Medulla oblongata (tissue), 1 donor: Measurements from ENCODE around the gene USP8.
"Not testable (repeated sequence)": the region's sequence is repeated elsewhere in the genome, so short reads cannot be mapped to it uniquely, and the experiment has no call there.

ENCODE experiments used
- DNase-seq: peaks from one replicate; pipeline ENCODE4 v3.0.0-alpha.2; 2015; ENCODE audit errors: extremely low spot score

The USP8 gene

DNA sequence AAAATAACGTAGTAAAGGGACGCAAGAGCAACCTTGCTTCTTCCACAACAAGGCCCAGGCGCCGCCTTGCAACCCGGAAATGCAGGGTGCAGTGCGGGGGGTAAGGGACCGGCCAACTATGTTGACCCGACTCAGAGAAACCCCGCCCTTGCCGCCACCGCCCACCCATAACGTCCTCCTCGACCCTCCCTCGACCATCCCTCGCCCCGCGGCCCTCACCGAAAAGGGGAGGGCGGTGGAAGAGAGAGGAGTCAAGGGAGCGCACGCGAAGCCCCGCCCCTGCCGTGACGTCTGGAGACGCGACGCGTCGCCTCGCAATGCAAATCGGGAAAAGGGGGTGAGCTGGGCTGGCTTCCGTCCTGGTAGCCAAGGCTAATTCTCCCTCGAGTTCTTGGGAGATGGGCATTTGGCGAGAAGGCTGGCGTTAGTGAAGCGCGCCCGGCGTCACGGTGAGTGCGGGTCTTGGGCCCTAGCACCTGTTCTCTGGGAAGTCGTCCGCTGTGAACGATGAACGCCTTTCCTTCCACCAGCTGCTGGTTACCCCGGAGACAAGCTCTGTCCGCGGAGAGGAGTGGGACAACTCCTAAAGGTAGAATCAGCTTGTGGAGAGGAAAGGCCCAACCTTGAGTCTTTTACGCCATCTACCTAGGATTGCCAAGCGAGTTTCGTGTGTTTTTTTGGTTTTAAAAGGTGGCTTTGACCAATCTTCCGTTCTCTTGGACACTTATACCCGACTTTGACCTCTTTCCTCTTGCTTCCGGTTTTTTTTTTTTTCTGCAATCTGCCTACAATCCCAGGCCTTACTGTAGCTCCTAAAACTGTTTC, at the start of gene USP8:
Gene USP8, plus strand, starts transcription at position 340 of the 825 bp plus-strand sequence. CDS start 14,669 bp downstream, outside the sequence.
- peak; percentile 99 for DNase-seq

DNA sequence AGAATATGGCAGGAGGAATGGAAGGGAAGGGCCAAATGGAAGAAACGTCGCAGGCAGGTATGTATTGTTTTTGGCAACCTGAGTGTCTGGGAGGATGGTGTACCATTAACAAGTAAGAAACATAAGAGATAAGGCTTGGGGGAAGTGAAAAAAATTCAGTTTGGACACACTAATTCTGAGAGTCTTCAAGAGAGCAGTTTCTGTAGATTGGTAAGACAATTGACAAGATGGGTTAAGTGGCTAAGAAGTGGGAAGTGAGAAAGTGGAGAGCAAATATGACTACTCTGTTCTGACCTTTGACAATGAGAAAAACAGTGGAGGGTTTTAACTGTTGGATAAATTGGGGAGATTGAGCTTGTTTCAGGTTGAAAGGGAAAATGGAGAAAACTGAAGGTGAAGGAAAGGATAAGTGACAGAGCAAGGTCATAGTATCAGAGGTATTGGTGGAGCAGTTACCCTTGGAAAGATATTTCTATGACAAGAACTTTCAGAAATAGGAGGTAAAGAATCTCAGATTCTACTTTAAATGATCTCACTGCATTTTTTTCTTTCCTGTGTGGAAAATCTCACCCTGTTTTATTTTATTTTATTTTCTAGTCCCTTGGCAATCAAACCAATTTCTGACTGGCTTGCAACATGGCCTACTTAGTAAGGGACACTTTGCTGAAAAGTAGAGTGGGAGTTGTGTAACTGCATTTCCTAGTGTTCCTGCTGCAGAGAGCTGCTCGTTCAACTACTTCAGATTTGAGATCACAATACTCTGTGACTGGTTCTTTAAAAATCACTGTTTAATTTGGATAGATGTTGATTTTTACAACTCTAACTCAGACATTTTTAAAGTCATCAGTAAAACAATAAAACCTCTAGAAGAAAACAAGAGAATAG, 46.1 kb upstream of the USP8 start:
- no peak for DNase-seq

DNA sequence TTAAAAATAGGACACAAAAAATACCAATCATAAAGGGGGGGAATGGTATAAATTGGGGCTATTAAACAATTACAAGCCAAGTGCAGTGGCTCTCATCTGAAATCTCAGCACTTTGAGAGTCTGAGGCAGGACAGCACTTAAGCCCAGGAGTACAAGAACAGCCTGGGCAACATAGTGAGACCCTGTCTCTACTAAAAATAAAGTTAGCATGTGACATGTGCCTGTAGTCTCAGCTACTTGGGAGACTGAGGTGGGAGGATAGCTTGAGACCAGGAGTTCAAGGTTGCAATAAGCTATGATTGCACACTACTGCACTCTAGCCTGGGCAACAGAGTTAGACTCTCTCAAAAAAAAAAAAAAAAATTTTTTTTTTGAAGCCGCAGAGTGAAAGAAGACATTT, 45.4 kb upstream of the USP8 start:
- DNase-seq = no peak

DNA sequence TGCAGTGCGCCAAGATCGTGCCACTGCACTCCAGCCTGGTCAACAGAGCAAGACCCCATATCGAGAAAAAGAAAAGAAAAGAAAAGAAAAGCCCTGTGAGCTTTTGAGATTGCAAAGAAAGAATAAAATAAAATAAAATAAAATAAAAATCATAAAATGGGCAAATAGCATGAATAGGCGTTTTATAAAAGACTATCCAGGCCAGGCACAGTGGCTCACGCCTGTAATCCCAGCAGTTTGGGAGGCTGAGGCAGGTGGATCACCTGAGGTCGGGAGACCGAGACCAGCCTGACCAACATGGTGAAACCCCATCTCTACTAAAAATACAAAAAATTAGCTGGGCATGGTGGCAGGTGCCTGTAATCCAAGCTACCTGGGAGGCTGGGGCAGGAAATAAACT, 44.8 kb upstream of the USP8 start:
- not testable (repeated sequence) for DNase-seq

DNA sequence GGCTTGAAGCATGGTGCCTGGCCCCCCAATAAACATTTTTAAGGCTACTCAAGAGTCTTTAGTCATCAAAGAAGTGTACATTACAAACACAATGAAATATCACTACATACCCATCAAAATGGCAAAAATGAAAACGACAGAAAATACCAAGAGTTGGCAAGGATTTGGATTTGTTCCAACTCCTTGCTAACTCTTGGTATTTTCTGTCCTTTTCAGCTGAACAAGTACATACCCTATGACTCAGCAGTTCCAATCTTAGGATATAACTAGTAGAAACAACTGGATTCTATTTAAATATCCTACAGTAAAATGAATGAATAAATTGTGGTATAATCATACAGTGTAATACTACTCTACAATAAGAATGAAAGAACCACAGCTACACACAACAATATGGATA, 44.1 kb upstream of the USP8 start:
- DNase-seq = no peak

DNA sequence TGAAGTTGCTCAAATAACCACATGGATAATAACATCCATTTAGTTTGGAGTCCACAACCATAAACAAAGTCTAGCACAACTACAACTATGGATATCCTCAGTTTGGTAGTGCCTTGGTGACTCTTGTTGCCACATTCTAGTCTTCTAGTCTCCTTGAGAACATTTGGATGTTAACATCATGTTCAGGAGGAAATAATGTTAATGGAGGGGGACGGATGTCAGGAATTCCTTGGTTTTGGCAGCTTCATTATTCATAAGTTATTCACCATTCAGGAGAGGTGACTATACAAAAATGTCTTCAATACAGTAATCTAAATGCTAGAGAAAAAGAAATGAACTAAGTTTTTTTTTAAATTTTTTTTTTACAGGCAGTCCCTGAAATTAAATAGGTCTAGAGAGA, 42.8 kb upstream of the USP8 start:
- no peak for DNase-seq

DNA sequence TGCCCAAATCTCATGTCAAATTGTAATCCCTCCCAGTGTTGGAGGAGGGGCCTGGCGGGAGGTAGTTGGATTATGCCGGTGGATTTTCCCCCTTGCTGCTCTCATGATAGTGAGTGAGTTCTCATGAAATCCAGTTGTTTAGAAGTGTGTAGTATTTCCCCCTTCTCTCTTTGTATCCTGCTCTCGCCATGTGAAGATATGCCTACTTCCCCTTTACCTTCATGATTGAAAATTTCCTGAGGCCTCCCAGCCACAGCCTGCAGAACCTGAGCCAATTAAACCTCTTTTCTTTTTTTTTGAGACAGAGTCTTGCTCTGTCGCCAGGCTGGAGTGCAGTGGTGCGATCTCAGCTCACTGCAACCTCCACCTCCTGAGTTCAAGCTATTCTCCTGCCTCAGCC, 41.8 kb upstream of the USP8 start:
- DNase-seq = not testable (repeated sequence)

DNA sequence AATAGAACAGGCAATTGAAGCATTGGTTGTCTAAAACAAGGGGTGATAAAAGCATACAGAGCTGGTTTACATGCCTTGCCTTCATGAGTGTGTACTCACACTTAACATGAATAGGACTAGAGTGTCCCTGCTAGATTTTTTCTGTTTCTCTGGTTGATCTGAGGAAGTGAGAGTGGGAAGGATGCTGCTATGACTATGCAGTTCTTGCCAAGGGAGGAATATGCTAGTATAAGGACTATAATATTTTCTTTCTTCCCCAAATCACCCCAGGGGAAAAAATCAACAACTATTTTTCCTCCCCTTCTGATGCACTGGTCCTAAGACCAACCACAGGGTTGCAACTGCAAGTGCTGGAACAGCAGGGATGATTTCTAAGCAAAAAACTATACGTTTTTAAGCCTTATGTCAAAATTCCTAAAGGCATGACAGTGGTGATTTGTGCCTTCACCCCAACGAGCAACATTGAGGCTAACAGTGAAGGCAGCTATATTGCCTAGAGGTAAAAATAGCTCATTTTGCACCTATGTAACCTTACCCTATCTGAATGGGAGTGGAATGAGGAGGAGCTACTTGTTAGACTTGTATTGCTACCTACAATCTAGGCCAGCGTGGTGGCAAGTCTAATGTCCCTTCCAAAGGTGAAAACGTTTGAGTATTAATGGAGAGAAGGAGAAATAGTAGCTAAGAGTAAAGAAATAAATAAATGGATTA, 33.5 kb upstream of the USP8 start:
- peak; percentile 13 for DNase-seq

DNA sequence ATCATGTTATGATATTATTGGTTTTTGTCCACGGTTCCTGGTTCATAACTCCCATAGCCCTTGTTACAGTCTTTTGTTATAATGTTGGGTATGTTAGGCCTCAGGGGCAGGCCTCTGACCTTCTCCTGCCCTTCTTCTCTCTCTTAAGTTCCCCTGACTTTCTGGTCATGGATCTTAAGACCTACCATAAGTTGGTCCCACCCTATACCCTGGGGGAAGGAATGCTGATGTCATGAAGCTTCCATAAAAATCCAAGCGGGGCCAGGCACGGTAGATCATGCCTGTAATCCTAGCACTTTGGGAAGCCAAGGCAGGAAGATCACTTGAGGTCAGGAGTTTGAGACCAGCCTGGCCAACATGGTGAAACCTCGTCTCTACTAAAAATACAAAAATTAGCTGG, 32.6 kb upstream of the USP8 start:
- not testable (repeated sequence) for DNase-seq

DNA sequence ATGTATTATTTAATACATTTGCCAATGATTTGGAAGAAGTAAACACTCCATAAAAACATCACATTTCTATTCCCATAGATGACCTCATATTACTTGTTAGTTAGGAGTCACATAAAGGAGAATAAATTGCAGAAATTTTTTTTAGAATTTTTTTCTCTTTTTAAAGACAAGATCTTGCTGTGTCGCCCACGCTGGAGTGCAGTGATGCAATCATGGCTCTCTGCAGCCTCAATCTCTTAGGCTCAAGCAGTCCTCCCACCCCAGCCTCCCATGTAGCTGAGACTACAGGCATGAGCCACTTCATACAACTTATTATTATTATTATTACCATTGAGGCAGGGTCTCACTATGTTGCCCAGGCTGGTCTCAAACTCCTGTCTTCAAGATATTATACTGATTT, 12.3 kb upstream of the USP8 start:
- DNase-seq = no peak

DNA sequence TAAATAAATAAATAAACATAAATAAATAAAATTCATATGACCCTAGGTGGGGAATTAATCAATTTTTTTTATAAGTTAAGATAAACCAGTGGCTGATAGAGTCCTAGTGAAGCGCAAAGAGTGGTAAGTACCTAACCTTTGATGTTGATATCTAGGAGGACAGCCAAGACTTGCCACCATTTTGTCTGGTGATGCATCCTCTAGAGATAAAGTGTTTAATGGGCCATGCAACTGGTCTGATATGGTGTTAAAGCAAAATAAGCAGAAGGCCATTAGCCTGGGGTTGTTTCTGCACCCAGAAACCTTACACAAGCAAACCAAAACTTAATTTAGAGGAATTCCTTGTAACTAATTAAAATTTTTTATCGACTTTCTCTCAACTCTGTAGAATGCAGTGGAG, 9.6 kb upstream of the USP8 start:
- DNase-seq = no peak

DNA sequence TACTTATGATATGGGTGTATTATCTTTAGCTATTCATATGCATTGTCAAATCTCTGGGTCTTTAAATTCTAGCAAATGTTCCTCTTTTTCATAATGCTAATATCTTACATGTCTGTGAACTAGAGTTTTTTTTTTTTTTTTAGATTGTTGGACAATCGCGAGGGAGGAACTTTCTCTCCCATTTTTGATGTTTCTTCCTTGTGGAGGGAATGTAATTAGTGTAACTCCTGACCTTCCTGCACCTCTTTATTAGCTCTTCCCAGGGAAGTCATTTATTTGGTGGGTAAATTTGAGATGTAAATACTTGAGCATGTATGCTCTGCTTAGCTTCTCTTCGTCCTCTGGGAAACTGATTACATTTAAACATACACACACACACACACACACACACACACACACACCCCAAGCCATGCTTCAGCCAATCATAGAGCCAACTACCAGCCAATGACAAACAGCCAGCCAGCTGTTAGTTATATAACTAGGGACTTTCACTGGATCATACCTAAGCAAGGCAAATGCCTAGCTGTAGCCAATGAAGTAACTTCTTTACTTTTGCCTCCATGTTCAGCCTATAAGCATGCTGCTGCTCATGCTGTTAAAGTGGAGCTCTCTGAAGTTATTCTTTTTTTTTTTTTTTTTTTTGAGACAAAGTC, 8.3 kb upstream of the USP8 start:
- DNase-seq = no peak

DNA sequence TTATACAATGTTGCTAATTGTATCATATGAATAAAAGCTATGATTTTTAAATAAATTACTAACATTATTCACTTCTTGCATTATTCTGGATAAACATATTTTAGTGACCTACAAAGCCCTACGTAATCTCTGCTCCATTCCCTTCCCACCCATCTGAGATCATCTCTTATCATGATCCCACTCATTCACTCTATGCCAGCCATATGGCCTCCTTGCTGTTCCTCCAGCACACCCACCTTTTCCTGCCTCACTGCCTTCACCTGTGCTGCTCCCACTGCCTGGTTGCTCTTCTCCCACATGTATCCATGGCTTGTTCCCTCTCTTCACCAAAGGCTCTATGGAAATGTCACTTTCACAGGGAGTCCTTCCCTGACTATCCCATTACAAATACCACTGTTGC, 7.3 kb upstream of the USP8 start:
- no peak for DNase-seq

DNA sequence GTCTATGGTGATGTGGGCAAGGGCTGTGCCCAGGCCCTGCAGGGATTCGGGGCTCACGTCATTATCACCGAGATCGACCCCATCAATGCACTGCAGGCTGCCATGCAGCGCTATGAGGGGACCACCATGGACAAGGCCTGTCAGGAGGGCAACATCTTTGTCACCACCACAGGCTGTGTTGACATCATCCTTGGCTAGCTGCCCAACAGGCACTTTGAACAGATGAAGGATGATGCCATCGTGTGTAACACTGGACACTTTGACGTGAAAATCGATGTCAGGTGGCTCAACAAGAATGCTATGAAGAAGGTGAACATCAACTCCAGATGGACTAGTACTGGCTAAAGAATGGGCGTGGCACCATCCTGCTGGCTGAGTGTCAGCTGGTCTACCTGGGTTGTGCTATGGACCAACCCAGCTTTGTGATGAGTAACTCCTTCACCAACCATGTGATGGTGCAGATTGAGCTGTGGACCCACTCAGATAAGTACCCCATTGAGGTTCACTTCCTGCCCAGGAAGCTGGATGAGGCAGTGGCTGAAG, 6.1 kb upstream of the USP8 start:
- no peak for DNase-seq

DNA sequence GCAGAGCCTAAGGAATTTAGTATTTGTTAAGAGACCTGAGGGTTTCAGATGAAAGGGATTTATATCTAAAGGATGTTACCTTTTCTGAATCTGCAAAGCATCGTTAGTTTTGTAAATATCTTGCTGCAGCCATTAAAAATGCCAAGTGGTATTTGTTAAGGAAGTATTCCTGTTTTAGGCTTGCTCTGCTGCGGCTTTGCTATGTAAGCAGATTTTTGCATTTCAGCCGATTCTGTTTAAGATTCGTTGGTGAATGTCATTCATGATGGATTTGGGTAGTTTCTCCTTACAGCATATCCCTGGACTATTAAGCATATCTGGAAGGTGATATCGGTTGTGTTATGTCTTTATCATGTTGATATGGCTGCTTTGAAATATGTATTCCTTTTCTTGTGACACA, 1.0 kb downstream of the USP8 start:
- no peak for DNase-seq

DNA sequence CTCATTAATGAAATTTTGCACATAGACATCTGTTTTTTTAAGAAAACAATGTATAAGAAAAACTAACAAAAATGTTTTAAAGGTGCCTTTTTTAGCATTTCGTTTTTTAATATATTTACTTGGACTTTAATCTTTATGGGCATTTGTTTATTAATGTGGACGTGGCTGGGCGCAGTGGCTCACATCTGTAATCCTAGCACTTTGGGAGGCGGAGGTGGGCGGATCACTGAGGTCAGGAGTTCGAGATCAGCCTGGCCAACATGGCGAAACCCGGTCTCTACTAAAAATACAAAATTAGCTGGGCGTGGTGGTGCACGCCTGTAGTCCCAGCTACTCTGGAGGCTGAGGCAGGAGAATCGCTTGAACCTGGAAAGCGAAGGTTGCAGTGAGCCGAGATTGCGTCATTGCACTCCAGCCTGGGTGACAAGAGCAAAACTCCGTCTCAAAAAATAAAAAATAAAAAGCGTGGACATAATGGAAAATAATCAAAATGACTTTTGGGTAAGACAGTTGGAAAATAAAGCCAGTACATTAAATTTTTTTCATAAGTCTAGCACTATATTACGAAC, 1.6 kb downstream of the USP8 start:
- DNase-seq = not testable (repeated sequence)

DNA sequence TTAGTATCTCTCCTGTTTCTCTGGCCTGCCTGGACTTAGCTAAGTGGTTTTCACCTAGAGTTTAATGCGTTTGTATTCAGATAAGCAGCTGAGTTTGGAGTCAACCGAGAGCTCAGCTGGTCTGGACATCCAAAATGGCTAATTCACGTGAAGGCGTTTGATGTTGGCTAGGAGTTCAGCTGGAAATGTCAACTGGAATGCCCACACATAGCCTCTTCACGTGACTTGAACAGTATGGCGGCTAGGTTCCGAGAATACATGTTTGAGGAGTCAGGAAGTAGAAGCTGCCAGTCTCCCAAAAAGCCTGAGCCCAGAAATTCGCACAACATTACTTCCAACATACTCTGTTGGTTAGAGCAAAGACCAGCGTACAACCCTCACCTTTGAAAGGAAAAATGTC, 2.2 kb downstream of the USP8 start:
- DNase-seq = no peak

DNA sequence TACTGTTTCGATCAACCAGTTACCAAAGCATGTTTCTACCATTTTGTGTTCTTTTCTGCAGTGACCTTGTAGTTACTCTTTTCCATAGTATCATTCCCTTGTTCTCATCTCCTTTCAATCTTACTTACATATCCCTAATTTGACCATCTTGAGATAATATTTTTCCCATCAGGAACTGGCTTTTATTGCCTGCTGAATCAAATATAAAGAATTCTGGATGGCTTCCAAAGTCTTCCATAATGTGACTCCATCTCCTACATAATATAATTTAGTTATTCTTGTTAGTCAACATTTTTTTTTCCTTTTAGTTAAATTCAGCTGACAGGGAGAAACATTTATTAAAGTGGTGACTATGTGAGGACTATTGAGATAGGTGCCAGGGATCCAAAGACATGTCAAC, 7.0 kb downstream of the USP8 start:
- no peak for DNase-seq

DNA sequence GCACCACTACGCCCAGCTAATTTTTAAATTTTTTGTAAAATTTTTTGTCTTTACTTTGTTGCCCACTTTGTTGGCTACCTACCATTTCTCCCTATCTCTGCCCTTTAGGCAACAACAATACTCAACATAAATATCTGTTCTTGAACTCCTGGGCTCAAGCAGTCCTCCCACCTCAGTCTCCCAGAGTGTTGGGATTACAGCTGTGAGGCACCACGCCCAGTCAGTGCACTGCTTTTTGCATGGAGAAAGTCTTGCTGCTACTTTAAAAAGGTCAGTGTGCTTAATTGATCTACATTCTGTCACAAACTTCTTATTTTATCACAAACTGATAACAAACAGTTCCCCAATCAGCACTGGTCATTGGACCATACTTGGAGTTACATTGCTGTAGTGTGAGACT, 8.0 kb downstream of the USP8 start:
- DNase-seq = no peak

DNA sequence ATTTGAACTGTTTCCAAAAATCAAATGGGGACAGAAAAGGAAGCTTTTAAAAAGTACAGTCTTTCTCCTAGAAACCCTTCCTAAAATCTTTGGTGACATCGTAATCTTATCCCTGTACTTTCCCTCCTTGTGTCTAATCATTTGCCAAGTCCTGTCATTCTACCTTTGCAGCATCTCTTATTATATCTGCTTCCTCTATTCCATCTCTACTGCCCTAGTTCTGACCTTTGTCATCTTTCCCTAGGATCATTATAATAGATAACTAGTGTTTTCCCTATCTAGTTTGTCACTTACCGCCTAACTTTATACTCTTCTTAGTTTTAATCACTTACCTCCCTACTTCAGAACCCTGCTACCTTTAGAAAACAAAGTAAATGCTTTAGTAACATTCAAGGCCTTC, 11.6 kb downstream of the USP8 start:
- DNase-seq = no peak

DNA sequence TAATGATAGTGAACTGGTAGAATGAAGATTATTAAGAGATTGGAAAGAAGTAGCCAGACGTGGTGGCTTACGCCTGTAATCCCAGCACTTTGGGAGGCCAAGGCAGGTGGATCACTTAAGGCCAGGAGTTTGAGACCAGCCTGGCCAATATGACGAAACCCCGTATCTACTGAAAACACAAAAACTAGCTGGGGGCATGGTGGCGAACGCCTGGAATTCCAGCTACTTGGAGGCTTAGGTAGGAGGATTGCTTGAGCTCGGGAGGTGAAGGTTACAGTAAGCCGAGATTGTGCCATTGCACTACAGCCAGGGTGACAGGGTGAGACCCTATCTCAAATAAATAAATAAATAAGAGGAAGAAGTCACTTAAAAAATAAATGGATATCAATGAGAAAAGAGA, 14.0 kb downstream of the USP8 start:
- DNase-seq = no peak
